PC-3 (cell line): ENCODE measurements around the gene CTXN1. TPM values are rescaled to one million over a fixed set of nuclear protein-coding genes. Genes with fewer than 3 reads are reported as not detected.

Source experiments
- ATAC-seq: fragments of 200-7000 bp; cut with Tn5 transposase; 2 replicates; pipeline ENCODE4 v1.9.1; 2020; ENCODE audit warnings: mild to moderate bottlenecking, moderate library complexity
- BruUV-seq: library from RNA; stranded (reverse); fragments of 400-500 nt; replicated peaks from 2 replicates; lab custom pipeline; 2021; lab: Mats Ljungman, UMichigan
- CTCF ChIA-PET: fragments of 300-600 bp; sonication (Branson Sonifier 250); formaldehyde crosslinking; loops from one replicate; lab custom pipeline; 2022; ENCODE audit warnings: antibody characterized with exemption; lab: Charles Lee
- POLR2A ChIA-PET: fragments of 300-600 bp; sonication (Branson Sonifier 250); formaldehyde crosslinking; loops from one replicate; lab custom pipeline; 2022; ENCODE audit warnings: antibody characterized with exemption; ENCODE audit not compliant: unreplicated experiment; lab: Charles Lee
- DNase-seq: peaks from one replicate; pipeline ENCODE4 v3.0.0-alpha.2; 2015
- H2AFZ ChIP-seq: fragments of 300-600 bp; sonication (generic); 2 replicates; pipeline ENCODE4 v1.6.0; 2016; ENCODE audit warnings: antibody characterized with exemption, low read length
- H3F3A ChIP-seq: fragments of 300-600 bp; sonication (generic); one replicate; pipeline ENCODE4 v1.6.0; 2017; ENCODE audit warnings: antibody characterized with exemption, low read length, control low read depth, mild to moderate bottlenecking; ENCODE audit not compliant: unreplicated experiment
- H3K27ac ChIP-seq: fragments of 300-600 bp; sonication (generic); 2 replicates; pipeline ENCODE4 v1.5.1; 2016; ENCODE audit warnings: mild to moderate bottlenecking, low read length
- H3K27me3 ChIP-seq: fragments of 300-600 bp; sonication (generic); 2 replicates; pipeline ENCODE4 v1.6.1; 2016; ENCODE audit warnings: low read length, mixed read lengths
- H3K36me3 ChIP-seq: fragments of 300-600 bp; sonication (generic); 2 replicates; pipeline ENCODE4 v1.6.1; 2016; ENCODE audit warnings: low read depth, mixed run types, low read length, mixed read lengths
- H3K4me1 ChIP-seq: fragments of 300-600 bp; sonication (generic); 2 replicates; pipeline ENCODE4 v1.5.1; 2016; ENCODE audit warnings: low read length; ENCODE audit not compliant: insufficient read depth
- H3K4me2 ChIP-seq: fragments of 300-600 bp; sonication (generic); 2 replicates; pipeline ENCODE4 v1.6.0; 2016; ENCODE audit warnings: low read length
- H3K4me3 ChIP-seq: fragments of 300-600 bp; sonication (generic); 2 replicates; pipeline ENCODE4 v1.5.1; 2016; ENCODE audit warnings: mild to moderate bottlenecking, low read length, mixed read lengths
- H3K79me2 ChIP-seq: fragments of 300-600 bp; sonication (generic); 2 replicates; pipeline ENCODE4 v1.6.1; 2017; ENCODE audit warnings: low read length, mixed read lengths
- H3K9ac ChIP-seq: fragments of 300-600 bp; sonication (generic); 2 replicates; pipeline ENCODE4 v1.6.0; 2016; ENCODE audit warnings: mild to moderate bottlenecking, low read length
- H3K9me2 ChIP-seq: fragments of 300-600 bp; sonication (generic); replicated peaks from 2 replicates; pipeline ENCODE4 v1.6.1; 2016; ENCODE audit warnings: mixed run types, low read length, mixed read lengths
- H3K9me3 ChIP-seq: fragments of 300-600 bp; sonication (generic); 2 replicates; pipeline ENCODE4 v1.6.1; 2016; ENCODE audit warnings: low read length, mixed read lengths
- H4K20me1 ChIP-seq: fragments of 300-600 bp; sonication (generic); 2 replicates; pipeline ENCODE4 v1.6.1; 2016; ENCODE audit warnings: low read length, mixed read lengths
- CTCF ChIP-seq: fragments of 300-600 bp; sonication (generic); conservative IDR thresholded peaks from 2 replicates; pipeline ENCODE4 v1.5.1; 2017; ENCODE audit warnings: antibody characterized with exemption, low read depth, mild to moderate bottlenecking, low read length
- EZH2 ChIP-seq: fragments of 300-600 bp; sonication (generic); IDR thresholded peaks from one replicate; pipeline ENCODE4 v1.6.1; 2017; ENCODE audit warnings: antibody characterized with exemption, mild to moderate bottlenecking, low read length; ENCODE audit not compliant: unreplicated experiment
- EZH2phosphoT487 ChIP-seq: fragments of 300-600 bp; sonication (generic); IDR thresholded peaks from 2 replicates; pipeline ENCODE4 v1.6.1; 2018; ENCODE audit warnings: mild to moderate bottlenecking, antibody characterized with exemption, low read length, borderline replicate concordance
- intact Hi-C: fragments of 100-400 bp; cut with micrococcal nuclease; formaldehyde crosslinking; loops from 2 replicates; pipeline ENCODE4 v1.9.0; 2023
- total RNA-seq: library from RNA; depleted of rRNA; stranded (reverse); fragments of >200 nt; gene quantifications from 2 replicates; pipeline ENCODE4 v1.2.3, GENCODE V29; 2014

Gene CTXN1
- total RNA-seq, 1 experiment from 2014 or later = 11.4 TPM

- Histone ChIP-seq H4K20me1 (no peaks in the 10 kb centered on the region), H3F3A (peaks cover 7% of the 10 kb centered on the region), H3K9ac (no peak overlapping the region), H3K4me2 (no peak overlapping the region), H3K79me2 (no peaks in the 10 kb centered on the region), H3K4me1 (peaks cover 9% of the 10 kb centered on the region), H3K36me3 (peaks cover 8% of the 10 kb centered on the region; the same call in 1 of the 2 replicates), H2AFZ (no peak overlapping the region), H3K27me3 (no peaks in the 10 kb centered on the region), H3K27ac (no peak overlapping the region), H3K4me3 (no peak overlapping the region), H3K9me2 (no peaks in the 10 kb centered on the region), H3K9me3 (no peaks in the 10 kb centered on the region)
- ChIA-PET CTCF (no interaction called here), POLR2A (no interaction called here)
- intact Hi-C loops = no loop called here
- DNase-seq (no peak), ATAC-seq (no peak)
- BruUV-seq = no TSS peak
- TF ChIP-seq CTCF (no peak), EZH2 (no peak), EZH2phosphoT487 (no peak)
These were observed 29.8 kb upstream of the CTXN1 start for GRCh38 chr19:7955696-7956095.

- DNase-seq (no peak), ATAC-seq (no peak)
- peaks cover 2% of the 10 kb centered on the region; the same call in 1 of the 2 replicates for H3K36me3 ChIP-seq
- BruUV-seq = no TSS peak
- ChIA-PET POLR2A (no interaction called here), CTCF (no interaction called here)
- H3K27me3 ChIP-seq = no peaks in the 10 kb centered on the region
- H3K27ac ChIP-seq = no peak overlapping the region
- intact Hi-C loops = no loop called here
- H3K4me1 ChIP-seq = peaks cover 9% of the 10 kb centered on the region
- H3K9me3 ChIP-seq = no peaks in the 10 kb centered on the region
- no peaks in the 10 kb centered on the region for H3K9me2 ChIP-seq
- no peak overlapping the region for H2AFZ ChIP-seq
- no peak overlapping the region for H3K9ac ChIP-seq
- no peak overlapping the region for H3K4me3 ChIP-seq
- no peaks in the 10 kb centered on the region for H3K79me2 ChIP-seq
- H4K20me1 ChIP-seq = no peaks in the 10 kb centered on the region
- no peak overlapping the region for H3K4me2 ChIP-seq
- no peaks in the 10 kb centered on the region for H3F3A ChIP-seq
- TF ChIP-seq EZH2phosphoT487 (no peak), EZH2 (no peak), CTCF (no peak)
These were observed 27.6 kb upstream of the CTXN1 start for GRCh38 chr19:7953576-7953975.

- Histone ChIP-seq H3K79me2 (no peaks in the 10 kb centered on the region), H3K4me2 (no peak overlapping the region), H3K27me3 (no peaks in the 10 kb centered on the region), H2AFZ (no peak overlapping the region), H3K9me3 (no peaks in the 10 kb centered on the region), H3F3A (no peaks in the 10 kb centered on the region), H3K9me2 (no peaks in the 10 kb centered on the region), H3K4me3 (no peak overlapping the region), H3K27ac (no peak overlapping the region), H3K36me3 (no peaks in the 10 kb centered on the region), H3K4me1 (peaks cover 9% of the 10 kb centered on the region), H4K20me1 (no peaks in the 10 kb centered on the region), H3K9ac (no peak overlapping the region)
- intact Hi-C loops = no loop called here
- BruUV-seq = no TSS peak
- peak; percentile 42 for ATAC-seq
- no peak for TF ChIP-seq CTCF
- no peak for TF ChIP-seq EZH2
- no peak for TF ChIP-seq EZH2phosphoT487
- ChIA-PET CTCF (no interaction called here), POLR2A (no interaction called here)
- DNase-seq = peak; percentile 48
These were observed 27.1 kb upstream of the CTXN1 start for GRCh38 chr19:7953060-7953459.
